CD14-positive monocyte (primary cell): Measurements from ENCODE around the gene PSENEN. TPM values are rescaled to one million over a fixed set of nuclear protein-coding genes. Genes with fewer than 3 reads are reported as not detected.
A peak's percentile ranks its signal among the peaks of the same experiment; 100 is the strongest.

Experiments used
- DNase-seq, 3 donors: peaks; one replicate each; pipeline ENCODE4 v3.0.0-alpha.2; 2011 to 2022
- H2AFZ ChIP-seq: 2 replicates; pipeline ENCODE4 v1.6.0; 2012; ENCODE audit warnings: mild to moderate bottlenecking, low read depth, low read length, inconsistent platforms; ENCODE audit not compliant: insufficient read depth, poor library complexity, severe bottlenecking
- H3K27ac ChIP-seq, 2 donors: 1 replicate in 1 of 2; 2 replicates in 1 of 2; pipeline ENCODE4 v1.5.1; 2012 to 2013; ENCODE audit warnings: low read length in 2 of 2, control low read depth in 1 of 2, inconsistent platforms in 1 of 2, low read depth in 1 of 2, mild to moderate bottlenecking in 1 of 2
- H3K27me3 ChIP-seq, 2 donors: one replicate each; pipeline versions ENCODE4 v1.6.0 to v1.6.1; 2011 to 2013; ENCODE audit warnings: low read length in 2 of 2; ENCODE audit not compliant: control insufficient read depth in 2 of 2, insufficient read depth in 2 of 2
- H3K36me3 ChIP-seq, 2 donors: replicated peaks in 1 of 2; 1 replicate in 1 of 2; 2 replicates in 1 of 2; pipeline versions ENCODE4 v1.5.1 to v1.6.1; 2012 to 2013; ENCODE audit warnings: low read length in 2 of 2, control low read depth in 1 of 2, inconsistent platforms in 1 of 2, mild to moderate bottlenecking in 1 of 2; ENCODE audit not compliant: insufficient read depth in 2 of 2, control insufficient read depth in 1 of 2
- H3K4me1 ChIP-seq, 2 donors: 1 replicate in 1 of 2; 2 replicates in 1 of 2; pipeline versions ENCODE4 v1.5.1 to v1.6.1; 2012 to 2013; ENCODE audit warnings: low read length in 2 of 2, control low read depth in 1 of 2, inconsistent platforms in 1 of 2, mild to moderate bottlenecking in 1 of 2, moderate library complexity in 1 of 2; ENCODE audit not compliant: insufficient read depth in 2 of 2, control insufficient read depth in 1 of 2
- H3K4me2 ChIP-seq: replicated peaks from 2 replicates; pipeline ENCODE3; 2012; ENCODE audit warnings: low read length, moderate library complexity, mild to moderate bottlenecking; ENCODE audit not compliant: poor library complexity, severe bottlenecking; ENCODE audit errors: extremely low read depth
- H3K4me3 ChIP-seq, 3 experiments: fragments of 200-600 bp in 1 of 3; sonication (generic) in 1 of 3; replicated peaks in 1 of 3; 1 replicate in 2 of 3; 2 replicates in 1 of 3; pipeline ENCODE4 v1.5.1; 2011 to 2013; ENCODE audit warnings: low read length in 3 of 3, mild to moderate bottlenecking in 3 of 3, control low read depth in 2 of 3, low read depth in 2 of 3, inconsistent platforms in 1 of 3, moderate library complexity in 1 of 3
- H3K79me2 ChIP-seq: 2 replicates; pipeline ENCODE4 v1.6.0; 2012; ENCODE audit warnings: mild to moderate bottlenecking, control low read depth, inconsistent platforms, low read length, moderate library complexity; ENCODE audit not compliant: insufficient read depth
- H3K9ac ChIP-seq: 2 replicates; pipeline ENCODE4 v1.6.0; 2017; ENCODE audit warnings: low read length, mild to moderate bottlenecking; ENCODE audit not compliant: insufficient read depth, poor library complexity, severe bottlenecking
- H3K9me3 ChIP-seq, 2 donors: replicated peaks in 1 of 2; 1 replicate in 1 of 2; 2 replicates in 1 of 2; pipeline versions ENCODE4 v1.5.1 to v1.6.1; 2012 to 2013; ENCODE audit warnings: low read length in 2 of 2, control low read depth in 1 of 2; ENCODE audit not compliant: control insufficient read depth in 1 of 2, insufficient read depth in 1 of 2
- H4K20me1 ChIP-seq: 2 replicates; pipeline ENCODE4 v1.6.0; 2012; ENCODE audit warnings: mild to moderate bottlenecking, low read length, control low read depth, moderate library complexity; ENCODE audit not compliant: insufficient read depth
- H3K27ac Mint-ChIP-seq, 7 donors: one replicate each; pipeline ENCODE4 v1.8.0; 2020; ENCODE audit warnings: mild to moderate bottlenecking in 7 of 7, mixed read lengths in 7 of 7, moderate library complexity in 6 of 7, inconsistent platforms in 2 of 7
- H3K27me3 Mint-ChIP-seq, 3 donors: one replicate each; pipeline ENCODE4 v1.8.0; 2021 to 2022; ENCODE audit warnings: low read depth in 3 of 3, mild to moderate bottlenecking in 3 of 3, mixed read lengths in 3 of 3, moderate library complexity in 3 of 3, inconsistent platforms in 1 of 3
- H3K36me3 Mint-ChIP-seq, 2 donors: one replicate each; pipeline ENCODE4 v1.8.0; 2020; ENCODE audit warnings: mixed read lengths in 2 of 2, inconsistent platforms in 1 of 2, mild to moderate bottlenecking in 1 of 2
- H3K4me1 Mint-ChIP-seq: one replicate; pipeline ENCODE4 v1.8.0; 2020; ENCODE audit warnings: mild to moderate bottlenecking, mixed read lengths
- H3K4me3 Mint-ChIP-seq, 2 donors: one replicate each; pipeline ENCODE4 v1.8.0; 2020; ENCODE audit warnings: mild to moderate bottlenecking in 2 of 2, mixed read lengths in 2 of 2, moderate library complexity in 1 of 2
- H3K9me3 Mint-ChIP-seq, 7 donors: one replicate each; pipeline ENCODE4 v1.8.0; 2020 to 2022; ENCODE audit warnings: mixed read lengths in 7 of 7, mild to moderate bottlenecking in 6 of 7, moderate library complexity in 6 of 7, inconsistent platforms in 2 of 7
- CTCF ChIP-seq: fragments of 200-600 bp; IDR thresholded peaks from one replicate; pipeline ENCODE4 v1.8.0; 2022; ENCODE audit warnings: antibody characterized with exemption, mild to moderate bottlenecking
- WGBS: methylation state at CpG from one replicate; pipeline ENCODE4 v1.1.5; 2013; ENCODE audit warnings: missing lambda C conversion rate; ENCODE audit not compliant: insufficient coverage; 5-methylcytosine and 5-hydroxymethylcytosine counted together
- intact Hi-C, 2 donors: fragments of 100-400 bp; cut with micrococcal nuclease; formaldehyde crosslinking; loops; one replicate each; pipeline versions ENCODE4 v1.15.0 to v1.15.1; 2023
- polyA plus RNA-seq, 3 donors: library from polyadenylated mRNA; depleted of rRNA in 1 of 3; unstranded in 2 of 3; stranded (reverse) in 1 of 3; fragments of 300-500 nt in 2 of 3; fragments of >200 nt in 1 of 3; fragmentation: Illumina TruSeq in 2 of 3; gene quantifications; 1 replicate in 2 of 3; 2 replicates in 1 of 3; pipeline ENCODE4 v1.2.3, GENCODE V29; 2012 to 2021

The PSENEN gene
- polyA plus RNA-seq, 3 donors = 29.7 to 149 (median 129) TPM

GRCh38 chr19:35743640-35744429 lies 1.6 kb upstream of the PSENEN start:
- peak overlapping the region; percentile 50 to 99 for H3K4me3 Mint-ChIP-seq
- no peak for DNase-seq
- Histone ChIP-seq H4K20me1 (peaks cover 15% of the 10 kb centered on the region), H3K27ac (peak overlapping the region; percentile 97 to 98), H3K4me1 (peaks cover 63 to 80% of the 10 kb centered on the region in 2 donors), H3K36me3 (peaks cover 6 to 8% of the 10 kb centered on the region in 2 donors), H2AFZ (no peak overlapping the region), H3K9me3 (no peaks in the 10 kb centered on the region), H3K27me3 (no peaks in the 10 kb centered on the region), H3K4me2 (peak overlapping the region; percentile 96), H3K79me2 (peaks cover 59% of the 10 kb centered on the region), H3K9ac (no peak overlapping the region), H3K4me3 (peak overlapping the region in 2 of 3 experiments; percentile 77 to 92)
- peaks cover 11 to 21% of the 10 kb centered on the region in 2 donors for H3K36me3 Mint-ChIP-seq
- 96% methylated on average over 12 of the region's 19 CpGs for WGBS
- intact Hi-C loops = loop anchor here (2.0 to 10.0 kb wide), 9 partner anchors 33 to 1591 kb away; partner anchors contain the start of genes ARHGAP33 (in 1 of the 2), CAPNS1 (in 1 of the 2), COX6B1 (in 1 of the 2) and ETV2 (in 1 of the 2)
- no peaks in the 10 kb centered on the region for H3K27me3 Mint-ChIP-seq
- no peaks in the 10 kb centered on the region for H3K9me3 Mint-ChIP-seq
- TF ChIP-seq CTCF = no peak
- peaks cover 53% of the 10 kb centered on the region for H3K4me1 Mint-ChIP-seq
- H3K27ac Mint-ChIP-seq = peak overlapping the region; percentile 98 to 100 (median 100)

DNA sequence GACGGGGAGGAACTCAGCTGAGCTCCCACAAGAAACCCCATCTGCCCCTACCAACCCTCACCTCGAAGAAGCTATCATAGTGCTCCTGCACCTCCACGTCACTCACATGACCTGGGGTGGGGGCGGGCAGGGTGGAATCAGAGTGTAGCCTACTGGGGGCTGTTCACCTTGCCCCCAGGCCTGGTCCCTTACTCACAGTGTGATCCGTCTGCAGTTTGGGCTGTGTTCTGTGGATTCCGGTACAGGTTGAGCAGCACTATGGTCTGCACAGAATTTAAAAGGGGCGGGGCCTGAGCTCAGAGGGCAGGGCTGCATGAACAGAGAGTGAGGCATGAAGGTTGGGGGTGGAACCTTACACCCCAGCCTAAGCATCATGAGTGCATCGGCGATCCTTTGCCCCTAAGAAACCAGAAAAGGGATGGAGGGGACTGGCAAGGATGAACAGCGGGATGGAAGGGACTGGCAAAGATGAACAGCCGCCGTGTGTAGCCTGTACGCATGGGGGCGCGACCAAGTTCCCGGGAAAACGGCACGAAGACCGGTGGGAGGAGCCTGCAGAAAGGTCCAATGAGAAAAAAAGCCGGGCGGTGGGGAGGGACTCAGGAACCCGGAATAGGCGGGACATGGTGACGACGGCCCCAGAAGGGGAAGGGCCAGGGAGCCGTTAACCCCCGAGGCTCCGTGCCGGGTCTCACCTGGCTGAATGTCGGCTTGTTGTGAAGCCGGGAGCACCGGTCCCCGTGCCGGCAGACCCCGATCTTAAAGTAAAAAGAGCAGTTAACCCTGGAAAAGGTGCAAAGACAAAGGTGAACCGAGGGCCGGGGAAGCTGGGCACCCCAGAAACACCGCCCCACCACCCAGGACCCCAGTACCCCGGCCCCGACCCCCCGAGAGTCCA lies 772 bp upstream of the PSENEN start:
- Histone ChIP-seq H3K4me1 (peaks cover 64 to 82% of the 10 kb centered on the region in 2 donors), H3K79me2 (peaks cover 59% of the 10 kb centered on the region), H3K27me3 (no peaks in the 10 kb centered on the region), H3K4me2 (peak overlapping the region; percentile 96), H3K27ac (peak overlapping the region; percentile 97 to 98), H3K4me3 (peak overlapping the region; percentile 77 to 93 (median 92)), H2AFZ (peak overlapping the region; percentile 83), H3K9me3 (no peaks in the 10 kb centered on the region), H4K20me1 (peaks cover 6% of the 10 kb centered on the region), H3K36me3 (no peaks in the 10 kb centered on the region), H3K9ac (peak overlapping the region; percentile 97)
- no peaks in the 10 kb centered on the region for H3K27me3 Mint-ChIP-seq
- no peaks in the 10 kb centered on the region for H3K9me3 Mint-ChIP-seq
- peak; percentile 17 for TF ChIP-seq CTCF
- intact Hi-C loops = loop anchor here (2.0 to 10.0 kb wide), 10 partner anchors 33 to 1590 kb away; partner anchors contain the start of genes ARHGAP33 (in 1 of the 2), CAPNS1 (in 1 of the 2), COX6B1 (in 1 of the 2) and ETV2 (in 1 of the 2)
- H3K4me1 Mint-ChIP-seq = peaks cover 55% of the 10 kb centered on the region
- H3K27ac Mint-ChIP-seq = peak overlapping the region; percentile 100
- WGBS = 11% methylated on average over 34 of the region's 41 CpGs
- H3K4me3 Mint-ChIP-seq = peak overlapping the region; percentile 95 to 99
- H3K36me3 Mint-ChIP-seq = peaks cover 9 to 14% of the 10 kb centered on the region in 2 donors
- peak; percentile 94 to 95 (median 94) for DNase-seq
